Heart left ventricle (tissue), 13 donors: ENCODE results near the gene SNRPD2.

Source experiments
- CTCF ChIP-seq, 12 donors: fragments of 200-600 bp; sonication (generic) in 4 of 12; IDR thresholded peaks; one replicate each; pipeline versions ENCODE4 v1.5.0 to v1.8.0; 2018 to 2022; ENCODE audit warnings: antibody characterized with exemption in 12 of 12, mild to moderate bottlenecking in 5 of 12
- POLR2A ChIP-seq, 2 donors: fragments of 450-650 bp; IDR thresholded peaks; one replicate each; pipeline ENCODE4 v1.6.1; 2017; ENCODE audit warnings: antibody characterized with exemption in 2 of 2, mild to moderate bottlenecking in 2 of 2, moderate library complexity in 2 of 2
- donor health status: ischemic (EF 13 %, LVEDD 7.1; RV severe dilation, severe dysfunction).
- donor health status: DM: no; HTN: yes; CAD: no.
- donor health status: DM: no; HTN: no; CAD: no.
- donor health status: ischemic (EF 25% LVEDD 6.9; RV normal size, moderate dysfunction).
- donor health status: ischemic (EF 25% LVEDD 5.7; RV mildly dilated, moderate dysfunction).
- donor health status: ischemic (EF 35%, LVEDD 5.7; RV mildly dilated, moderate dysfunction).
- donor health status: nonischemic (EF 11% LVEDD 7.7; RV severe dilation, severe dysfunction).
- donor health status: DM: yes; HTN: yes; CAD: no.
- donor health status: PGD.
- donor health status: ischemic (EF 29% LVEDD 5.4; RV normal size, mild dysfunction).
- donor health status: nonischemic (EF 23%, LVEDD 6.1; RV moderate dilation, normal function).

DNA sequence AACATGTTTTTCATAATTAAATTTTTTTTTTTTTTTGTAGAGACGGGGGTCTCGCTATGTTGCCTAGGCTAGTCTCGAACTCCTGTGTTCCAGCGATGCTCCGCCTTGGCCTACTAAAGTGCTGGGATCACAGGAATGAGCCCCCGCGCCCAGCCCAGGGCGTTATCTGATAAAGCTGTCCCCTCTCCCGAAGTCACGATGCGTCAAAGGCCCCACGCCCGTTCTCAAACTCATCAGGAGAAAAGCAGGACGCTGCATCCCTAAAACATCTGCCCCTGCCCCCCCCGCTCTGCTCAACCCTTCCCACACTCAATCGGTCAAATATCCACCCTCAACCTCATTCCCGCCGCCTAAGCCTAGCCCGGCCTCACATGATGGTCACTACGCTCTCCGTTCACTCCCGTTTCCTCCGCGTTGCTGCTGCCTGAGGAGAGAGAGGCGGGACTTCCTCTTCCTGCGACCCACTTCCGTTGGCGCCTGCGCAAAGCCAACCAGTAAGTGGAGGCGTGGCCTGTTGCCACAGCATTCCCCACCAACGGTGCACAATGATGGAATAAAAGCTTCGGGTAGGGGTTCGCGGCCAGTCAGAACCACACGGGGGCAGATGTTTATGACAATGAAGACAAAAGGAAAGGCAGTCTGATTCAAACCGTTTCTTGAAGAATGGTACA is at the start of gene SNRPD2:
- TF ChIP-seq CTCF (IDR thresholded peaks at IDR 0.05) (peak in 3 of 12 donors; percentile 8 to 16 (median 16)), POLR2A (IDR thresholded peaks at IDR 0.05) (peak in 1 of 2 donors; percentile 78)
